ENCODE measurements around the gene DAO.
"Not testable (repeated sequence)": the region's sequence is repeated elsewhere in the genome, so short reads cannot be mapped to it uniquely, and the experiment has no call there.

The DAO gene

DNA sequence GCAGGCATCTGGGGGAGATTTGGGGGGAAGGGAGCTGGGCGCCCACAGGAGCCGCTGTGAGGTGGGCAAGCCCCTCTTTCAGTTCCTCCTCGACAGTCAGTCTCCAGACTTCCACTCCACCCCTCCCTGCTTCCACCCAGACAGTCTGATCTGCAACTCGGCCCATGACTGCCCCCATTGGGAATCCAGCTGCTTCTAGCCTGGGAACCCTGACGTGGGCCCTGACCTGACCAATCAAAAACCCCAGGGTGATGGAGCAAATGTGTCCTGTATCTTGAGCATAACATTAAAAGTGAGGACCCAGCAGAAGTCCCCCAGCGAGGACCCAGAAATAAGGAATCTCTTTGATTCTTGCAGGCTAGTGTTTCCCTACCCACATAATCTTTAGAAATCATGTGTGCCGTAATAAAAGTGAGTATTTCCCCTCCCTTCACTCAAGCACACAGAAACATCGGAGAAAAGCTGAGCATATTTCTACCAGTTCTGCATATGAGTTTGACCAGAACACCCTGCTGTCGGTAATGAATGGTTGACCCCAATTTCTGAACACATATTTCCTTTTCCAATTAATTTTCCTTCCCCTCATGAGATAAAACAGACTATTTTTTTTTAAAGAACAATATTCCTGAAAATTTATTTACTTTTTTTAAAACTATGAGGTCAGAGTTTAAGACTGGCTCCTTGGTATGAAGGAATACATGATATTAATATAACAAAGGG, 28.9 kb upstream of the DAO start:
- DNase-seq, result no peak

DNA sequence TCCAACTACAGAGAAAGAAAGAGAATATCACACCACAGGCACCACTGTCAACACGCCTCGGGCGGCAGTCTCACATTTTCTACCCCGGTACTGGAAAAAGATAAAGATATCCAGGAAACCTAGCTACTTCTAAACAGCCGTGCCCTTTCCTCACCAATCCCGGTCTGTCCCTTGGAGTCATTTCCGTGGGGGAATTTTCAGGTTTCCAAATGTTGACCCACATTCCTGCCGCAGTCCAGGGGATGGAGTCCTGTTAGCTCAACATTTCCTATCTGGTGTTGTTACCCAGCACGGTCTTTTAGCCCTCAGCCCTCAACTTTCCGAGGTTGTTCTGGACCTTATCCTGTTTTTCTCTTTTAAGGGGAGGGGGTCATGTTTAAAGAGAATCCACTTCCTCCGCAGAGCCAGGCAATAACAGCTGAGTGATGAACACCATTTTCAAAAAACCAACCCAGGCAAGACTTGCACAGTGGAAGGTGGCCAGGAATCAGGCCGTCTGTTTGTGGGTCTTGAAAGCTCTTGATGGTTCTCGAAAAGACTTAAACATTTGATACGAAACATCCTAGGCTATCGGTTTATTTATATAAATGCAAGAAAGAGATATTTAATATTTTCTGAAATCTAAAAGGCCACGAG, 27.1 kb upstream of the DAO start:
- no peak for DNase-seq

DNA sequence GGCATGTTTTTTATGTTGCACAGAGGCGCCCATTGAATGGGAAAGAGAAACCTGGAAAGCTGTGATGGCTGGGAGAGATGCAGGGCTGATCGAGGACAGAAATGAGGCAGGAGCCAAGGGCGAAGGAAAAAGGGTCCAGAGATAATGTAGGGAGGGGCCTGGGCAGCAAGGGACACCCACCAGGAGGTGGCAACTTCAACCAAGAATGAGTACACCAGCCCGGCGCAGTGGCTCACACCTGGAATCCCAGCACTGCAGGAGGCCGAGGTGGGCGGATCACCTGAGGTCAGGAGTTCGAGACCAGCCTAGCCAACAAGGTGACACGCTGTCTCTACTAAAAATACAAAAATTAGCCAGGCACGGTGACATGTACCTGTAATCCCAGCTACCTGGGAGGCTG, 26.5 kb upstream of the DAO start:
- DNase-seq, result no peak

DNA sequence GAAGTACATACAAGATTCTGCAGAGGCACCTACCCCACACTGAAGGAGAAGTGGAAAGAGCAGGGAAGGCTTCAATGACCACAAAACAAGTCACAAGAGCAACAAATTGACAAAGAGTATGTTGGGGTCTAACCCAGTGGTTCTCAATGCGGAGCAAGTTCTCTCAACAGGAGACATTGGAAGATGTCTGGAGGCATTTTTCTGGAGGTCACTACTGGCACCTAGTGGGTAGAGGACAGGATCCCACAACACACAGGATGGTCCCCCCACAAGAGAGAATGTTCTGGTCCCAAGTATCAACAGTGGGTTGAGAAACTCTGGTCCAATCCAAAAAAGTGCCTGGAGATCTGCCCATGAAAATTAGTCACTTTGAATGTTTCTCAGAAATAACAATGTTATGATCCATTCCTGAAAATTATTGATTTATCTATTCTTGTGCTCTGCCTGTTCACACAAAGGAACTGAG, 25.9 kb upstream of the DAO start:
- no peak for DNase-seq

DNA sequence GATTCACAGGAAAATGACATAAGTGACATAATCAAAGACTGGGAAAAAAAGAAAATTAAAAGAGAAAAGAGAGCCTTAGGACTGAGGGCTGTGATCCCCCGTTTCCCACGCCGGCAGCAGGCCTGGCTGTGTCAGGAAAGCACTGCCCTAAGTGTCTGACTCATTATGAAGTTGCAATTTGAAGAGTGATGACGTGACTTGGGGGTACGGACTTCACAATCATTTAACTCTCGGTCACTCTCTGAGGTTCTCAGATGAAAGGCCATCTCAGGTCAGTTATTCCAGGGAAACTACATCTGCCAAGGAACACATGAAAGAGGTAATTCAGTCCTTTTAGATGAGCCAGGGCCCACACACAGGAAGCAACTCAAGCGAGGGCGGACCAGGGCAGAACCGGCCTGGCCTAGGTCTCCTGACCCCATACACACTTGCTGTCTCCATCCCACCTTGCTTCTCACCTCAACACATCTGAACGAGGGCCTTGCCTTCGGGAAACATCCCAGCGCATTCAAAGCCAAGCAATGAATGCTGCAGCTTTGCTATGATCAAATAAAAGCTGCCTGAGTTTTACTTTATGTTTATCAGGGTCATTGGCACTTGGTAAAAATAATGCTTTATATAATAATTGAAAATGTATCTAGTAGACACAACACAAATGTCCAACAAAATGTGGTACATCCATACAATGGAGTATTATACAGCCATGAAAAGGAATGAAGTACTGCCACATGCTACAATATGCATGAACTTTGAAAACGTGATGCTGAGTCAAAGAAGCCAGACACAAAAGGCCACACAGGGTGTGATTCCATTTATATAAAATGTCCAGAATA, 25.2 kb upstream of the DAO start:
- DNase-seq, result no peak

DNA sequence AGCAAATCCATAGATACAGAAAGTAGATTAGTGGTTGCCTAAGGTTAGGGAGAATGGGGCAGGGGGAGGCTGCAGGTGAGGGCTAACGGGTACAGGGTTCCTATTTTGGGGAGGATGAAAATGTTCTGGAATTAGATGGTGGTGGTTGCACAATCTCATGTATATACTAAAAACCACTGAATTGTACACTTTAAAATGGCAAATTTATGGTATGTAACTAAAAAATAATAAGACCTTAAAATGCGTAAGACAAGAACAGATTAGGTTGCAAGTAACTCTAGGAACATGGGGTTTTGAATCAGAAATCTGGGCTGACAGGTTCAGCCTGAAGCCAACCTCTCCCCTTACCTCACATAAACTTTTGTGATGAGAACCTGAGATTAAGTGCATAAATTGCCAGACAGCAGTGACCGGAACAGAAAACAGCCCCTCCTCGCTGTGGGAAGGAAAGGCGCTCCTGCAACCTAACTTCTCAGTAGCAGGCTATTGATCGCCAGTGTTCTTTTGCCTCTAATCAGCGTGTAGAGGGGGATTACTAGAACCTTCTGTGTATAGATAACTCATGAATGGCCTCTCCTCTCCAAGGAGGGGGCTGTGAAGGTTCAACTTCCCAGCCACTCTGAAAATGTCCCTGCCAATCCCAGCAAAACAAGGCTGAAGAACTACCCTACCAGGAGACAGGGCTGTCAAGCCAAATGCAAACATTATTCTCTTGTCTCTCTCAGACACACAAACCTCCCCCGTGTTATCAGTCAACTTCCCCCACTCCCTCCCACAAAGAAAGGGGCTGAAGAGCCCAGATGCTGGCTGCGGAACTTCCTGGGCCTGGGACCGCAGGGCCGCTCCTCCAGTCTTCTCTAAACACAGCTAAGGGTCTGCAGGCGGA, 24.4 kb upstream of the DAO start:
- no peak for DNase-seq

DNA sequence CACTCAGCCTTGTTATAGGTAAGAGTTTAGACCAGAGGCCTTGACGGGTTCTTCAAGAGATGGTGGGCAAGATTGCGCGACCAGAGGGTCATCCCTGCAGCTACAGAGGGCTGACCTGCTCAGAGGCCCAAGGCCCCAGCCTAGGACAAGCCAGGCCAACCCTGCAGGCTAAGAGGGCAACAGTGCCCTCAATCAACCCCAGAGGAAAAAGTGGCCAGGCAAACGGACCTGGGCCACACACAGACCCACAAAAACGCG, 23.8 kb upstream of the DAO start:
- DNase-seq, result peak; percentile 40

DNA sequence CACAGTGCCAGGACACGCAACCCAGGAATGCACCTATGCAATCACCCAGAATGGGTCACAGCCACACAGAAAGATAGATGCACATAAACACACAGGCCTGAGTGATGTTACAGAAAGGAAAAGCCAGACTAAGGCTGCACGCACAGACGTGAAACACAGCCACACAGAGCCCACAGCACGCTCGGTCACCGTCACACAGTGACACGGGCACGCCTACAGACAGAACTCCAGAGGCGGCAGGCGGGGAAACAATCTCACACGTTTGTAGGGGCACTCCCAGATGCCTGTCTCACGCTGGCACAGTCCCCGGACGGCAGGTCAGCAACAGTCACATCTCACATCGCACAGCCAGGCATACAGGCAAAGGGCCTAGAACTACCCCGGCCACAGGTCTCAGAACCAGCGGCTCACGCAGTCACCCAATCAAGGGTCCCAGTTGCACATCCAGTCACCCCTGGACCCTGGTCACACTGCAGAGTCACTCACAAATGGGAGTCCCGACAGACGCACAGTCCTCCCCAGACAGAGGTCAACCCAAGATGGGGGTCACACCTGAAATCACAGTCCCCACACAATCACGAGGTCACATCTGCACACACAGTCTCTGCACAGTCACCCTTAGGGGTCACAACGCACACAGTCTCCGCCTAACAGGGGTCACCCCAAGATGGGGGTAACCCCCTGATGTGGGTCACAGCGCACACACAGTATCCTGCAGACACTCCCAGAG, 23.3 kb upstream of the DAO start:
- DNase-seq, result peak; percentile 66

DNA sequence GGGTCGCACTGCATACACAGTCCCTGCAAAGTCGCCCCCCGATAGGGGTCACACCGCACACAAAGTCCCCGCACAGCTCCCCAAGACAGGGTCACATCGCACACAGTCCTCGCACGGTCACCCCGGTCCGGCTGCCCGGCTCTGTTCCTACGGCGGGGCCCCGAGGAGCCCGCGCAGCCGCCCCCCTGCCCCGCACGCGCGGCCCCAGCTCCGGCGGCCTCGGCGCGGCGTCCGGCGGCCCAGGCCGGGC, 22.8 kb upstream of the DAO start:
- DNase-seq, result no peak

DNA sequence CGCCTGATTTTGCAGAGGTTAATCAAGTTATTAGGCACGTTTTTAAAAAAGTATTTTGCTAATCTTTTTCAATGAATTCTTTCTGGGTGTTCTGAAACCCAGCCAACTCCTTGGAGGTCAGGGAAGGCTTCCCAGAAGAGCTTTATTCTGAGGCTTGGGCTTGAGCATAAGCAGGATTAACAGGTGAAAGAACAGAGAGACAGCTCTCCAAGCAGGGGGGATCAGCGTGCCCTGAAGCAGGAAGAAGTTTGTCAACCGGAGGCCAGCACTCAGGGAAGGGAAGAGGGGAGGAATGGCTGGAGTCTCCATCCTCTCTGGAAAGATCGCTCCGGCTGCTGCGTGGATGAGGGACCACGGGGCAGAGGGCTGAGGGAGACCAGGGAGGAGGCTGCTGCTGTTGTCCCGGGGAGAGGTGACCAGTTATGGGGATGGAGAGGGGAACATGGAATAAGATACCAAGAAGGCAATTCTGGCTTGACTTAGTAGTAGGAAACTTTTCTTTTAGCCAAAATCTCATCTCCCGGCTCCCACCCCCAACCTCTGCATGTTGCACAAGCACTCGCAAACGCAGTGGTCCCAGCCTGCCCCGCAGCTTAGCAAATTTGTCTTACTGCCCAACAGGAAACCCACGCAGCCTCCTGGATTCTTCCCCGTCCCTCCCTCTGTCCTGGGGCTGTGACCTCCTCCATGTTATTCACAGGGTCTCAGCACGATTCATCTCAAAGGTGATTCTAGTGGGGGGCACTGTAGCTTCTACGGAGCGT, 21.4 kb upstream of the DAO start:
- DNase-seq, result peak; percentile 51

DNA sequence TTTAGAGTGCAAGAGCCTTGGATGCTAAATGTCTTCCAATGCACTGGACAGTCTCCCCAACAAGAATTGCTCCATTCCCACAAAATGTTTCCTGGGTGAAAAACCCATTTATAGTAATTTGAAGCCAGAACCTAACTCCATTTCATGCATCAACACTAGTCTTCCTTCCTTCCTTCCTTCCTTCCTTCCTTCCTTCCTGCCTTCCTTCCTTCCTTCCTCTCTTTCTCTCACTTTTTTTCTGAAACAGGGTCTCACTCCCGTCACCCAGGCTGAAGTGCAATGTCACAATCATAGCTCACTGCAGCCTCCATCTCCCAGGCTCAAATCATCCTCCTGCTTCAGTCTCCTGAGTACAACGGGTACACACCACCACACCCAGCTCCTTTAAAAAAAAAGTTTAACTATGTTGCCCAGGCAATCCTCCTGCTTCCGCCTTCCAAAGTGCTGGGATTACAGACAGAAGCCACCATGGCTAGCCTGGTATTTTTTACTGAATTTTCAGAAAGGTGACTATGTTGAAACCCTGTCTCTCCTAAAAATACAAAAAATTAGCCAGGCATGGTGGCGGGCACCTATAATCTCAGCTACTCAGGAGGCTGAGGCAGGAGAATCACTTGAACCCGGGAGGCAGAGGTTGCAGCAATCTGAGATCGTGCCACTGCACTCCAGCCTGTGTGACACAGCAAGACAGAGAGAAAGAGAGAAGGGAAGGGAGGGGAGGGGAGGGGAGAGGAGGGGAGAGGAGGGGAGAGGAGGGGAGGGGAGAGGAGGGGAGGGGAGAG, 20.6 kb upstream of the DAO start:
- not testable (repeated sequence) for DNase-seq

DNA sequence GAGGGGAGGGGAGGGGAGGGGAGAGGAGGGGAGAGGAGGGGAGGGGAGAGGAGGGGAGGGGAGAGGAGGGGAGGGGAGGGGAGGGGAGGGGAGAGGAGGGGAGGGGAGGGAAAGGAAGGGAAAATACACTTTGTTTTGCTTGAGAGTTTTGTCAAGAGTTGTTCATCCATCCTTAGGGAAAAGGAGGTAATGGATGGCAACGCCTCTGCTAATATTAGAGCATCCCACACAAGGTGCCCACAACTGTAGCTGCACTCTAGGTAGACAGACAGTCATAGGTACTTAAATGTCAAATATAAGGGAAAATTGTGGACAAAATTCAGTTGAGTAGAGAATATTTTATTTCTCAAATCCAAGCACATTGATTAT, 20.0 kb upstream of the DAO start:
- no peak for DNase-seq

DNA sequence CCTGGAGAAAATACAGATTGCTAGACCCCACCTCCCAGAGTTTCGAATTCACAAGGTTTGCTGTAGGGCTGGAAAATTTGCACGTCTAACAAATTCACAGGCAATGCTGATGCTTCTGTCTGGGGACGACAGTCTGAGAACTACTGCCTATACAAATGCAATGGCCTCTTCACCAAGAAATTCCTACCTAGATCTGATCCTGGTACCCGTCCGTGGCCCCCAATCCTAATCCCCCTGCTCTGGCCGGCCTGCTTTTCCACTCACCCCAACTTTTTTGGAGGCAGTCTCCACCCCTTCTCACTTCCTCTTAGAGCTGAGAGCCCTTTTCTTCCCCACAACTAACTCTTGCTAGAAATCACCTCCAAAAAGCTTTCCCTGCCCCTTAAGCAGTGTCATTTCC, 19.4 kb upstream of the DAO start:
- DNase-seq, result no peak

DNA sequence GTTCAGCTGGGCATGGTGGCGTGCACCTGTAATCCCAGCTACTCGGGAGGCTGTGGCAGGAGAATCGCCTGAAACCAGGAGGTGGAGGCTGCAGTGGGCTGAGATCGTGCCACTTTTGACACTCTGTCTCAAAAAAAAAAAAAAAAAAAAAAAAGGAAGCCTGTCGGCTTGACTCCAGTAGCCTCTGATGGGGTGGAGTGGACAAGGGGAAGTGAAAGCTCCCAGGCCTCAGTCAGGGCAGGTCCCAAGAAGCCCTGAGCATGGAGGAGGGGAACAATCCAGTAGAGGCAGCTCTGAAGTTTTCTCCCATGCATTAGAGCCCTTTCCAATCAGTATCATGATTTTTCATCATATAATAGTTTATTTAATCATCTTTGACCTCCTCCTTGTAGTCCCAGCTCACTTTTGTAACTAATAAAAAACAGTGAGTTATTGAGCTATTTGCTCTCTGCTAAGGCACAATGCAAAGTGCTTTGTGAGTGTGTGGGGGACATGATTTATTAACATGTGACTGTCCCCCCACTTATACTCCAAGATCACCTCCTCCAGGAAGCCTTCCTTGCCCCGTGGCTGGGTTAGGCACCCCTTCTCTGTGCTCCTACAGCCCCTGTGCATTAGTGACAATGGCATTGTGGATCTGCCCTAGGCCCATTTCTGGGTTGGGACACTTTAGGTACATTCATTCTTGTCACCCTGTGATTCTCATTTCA, 17.9 kb upstream of the DAO start:
- DNase-seq, result no peak

DNA sequence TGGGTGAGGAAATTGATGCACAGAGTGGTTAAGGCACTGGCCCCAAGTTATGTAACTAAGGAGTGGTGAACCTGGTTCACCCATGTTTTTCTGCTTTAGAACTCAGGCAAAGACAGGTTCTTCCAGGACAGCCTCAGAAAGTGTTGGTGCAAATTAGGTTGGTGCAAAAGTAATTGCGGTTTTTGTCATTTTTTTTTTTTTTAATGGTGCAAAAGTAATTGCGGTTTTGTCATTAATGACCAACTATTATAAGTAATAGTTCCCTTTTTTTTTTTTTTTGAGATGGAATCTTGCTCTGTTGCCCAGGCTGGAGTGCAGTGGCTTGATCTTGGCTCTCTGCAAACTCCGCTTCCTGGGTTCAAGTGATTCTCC, 17.3 kb upstream of the DAO start:
- DNase-seq, result no peak

DNA sequence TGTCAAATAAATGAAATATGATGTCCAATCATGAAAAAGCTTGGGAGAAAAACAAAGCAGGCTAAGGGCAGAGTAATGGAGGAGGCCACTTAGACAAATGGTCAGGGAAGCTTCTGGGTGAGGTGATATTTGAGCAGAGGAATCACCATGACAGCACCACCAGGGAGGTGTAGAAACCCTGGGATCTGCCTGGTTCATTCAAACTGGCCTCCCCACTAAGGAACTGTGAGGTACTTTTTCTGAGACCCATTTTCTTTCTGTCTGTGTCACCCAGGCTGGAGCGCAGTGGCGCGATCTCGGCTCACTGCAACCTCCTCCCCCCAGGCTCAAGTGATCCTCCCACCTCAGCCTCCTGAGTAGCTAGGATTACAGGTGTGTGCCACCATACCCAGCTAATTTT, 14.7 kb upstream of the DAO start:
- DNase-seq, result no peak

DNA sequence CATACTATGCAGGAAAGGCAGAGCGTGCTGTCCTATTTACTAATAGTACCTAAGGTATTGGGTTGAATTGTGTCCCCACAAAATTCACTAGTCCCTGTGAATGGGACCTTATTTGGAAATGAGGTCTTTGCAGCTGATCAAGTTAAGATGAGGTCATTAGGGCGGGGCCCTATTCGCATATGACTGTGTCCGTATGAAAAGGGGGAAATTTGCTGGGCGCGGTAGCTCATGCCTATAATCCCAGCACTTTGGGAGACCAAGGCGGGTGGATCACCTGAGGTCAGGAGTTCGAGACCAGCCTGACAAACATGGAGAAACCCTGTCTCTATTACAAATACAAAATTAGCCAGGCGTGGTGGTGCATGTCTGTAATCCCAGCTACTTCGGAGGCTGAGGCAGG, 13.8 kb upstream of the DAO start:
- not testable (repeated sequence) for DNase-seq

DNA sequence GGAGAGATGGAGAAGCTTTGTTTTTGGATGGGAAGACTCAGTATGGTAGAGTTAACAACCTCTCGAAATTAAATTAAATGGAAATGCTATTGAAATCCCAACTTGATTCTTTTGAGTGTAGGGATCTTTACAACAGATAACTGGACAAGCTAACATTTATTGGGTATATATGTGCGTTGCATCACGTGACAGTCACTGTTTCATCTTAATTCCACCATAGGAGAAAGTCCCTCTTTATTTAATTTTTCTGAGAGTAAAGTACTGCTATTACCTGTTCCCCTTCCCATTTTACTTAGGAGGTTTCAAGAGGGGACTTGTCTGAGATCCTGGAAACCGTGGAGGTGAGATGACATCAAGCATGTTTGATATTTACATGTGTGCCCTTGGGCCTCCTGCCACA, 11.1 kb upstream of the DAO start:
- DNase-seq, result no peak

DNA sequence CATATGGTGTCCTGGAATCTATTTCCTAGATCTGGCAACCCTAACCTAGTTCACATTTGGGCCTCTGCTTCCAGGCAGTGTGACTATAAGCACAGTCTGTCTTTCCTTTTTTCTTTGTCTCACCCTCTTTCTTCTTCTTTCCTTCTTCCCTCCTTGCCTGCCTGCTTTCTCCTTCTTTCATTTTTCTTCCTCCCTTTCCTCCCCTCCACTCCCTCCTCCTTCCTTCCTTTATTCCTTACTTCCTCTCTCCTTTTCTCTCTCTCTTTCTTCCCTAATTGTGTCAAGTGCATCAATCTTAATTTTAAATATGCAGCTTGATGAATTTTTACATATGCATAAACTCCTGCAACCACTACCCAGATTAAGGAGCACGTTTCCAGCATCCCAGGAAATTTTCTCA, 4.6 kb upstream of the DAO start:
- DNase-seq, result no peak

DNA sequence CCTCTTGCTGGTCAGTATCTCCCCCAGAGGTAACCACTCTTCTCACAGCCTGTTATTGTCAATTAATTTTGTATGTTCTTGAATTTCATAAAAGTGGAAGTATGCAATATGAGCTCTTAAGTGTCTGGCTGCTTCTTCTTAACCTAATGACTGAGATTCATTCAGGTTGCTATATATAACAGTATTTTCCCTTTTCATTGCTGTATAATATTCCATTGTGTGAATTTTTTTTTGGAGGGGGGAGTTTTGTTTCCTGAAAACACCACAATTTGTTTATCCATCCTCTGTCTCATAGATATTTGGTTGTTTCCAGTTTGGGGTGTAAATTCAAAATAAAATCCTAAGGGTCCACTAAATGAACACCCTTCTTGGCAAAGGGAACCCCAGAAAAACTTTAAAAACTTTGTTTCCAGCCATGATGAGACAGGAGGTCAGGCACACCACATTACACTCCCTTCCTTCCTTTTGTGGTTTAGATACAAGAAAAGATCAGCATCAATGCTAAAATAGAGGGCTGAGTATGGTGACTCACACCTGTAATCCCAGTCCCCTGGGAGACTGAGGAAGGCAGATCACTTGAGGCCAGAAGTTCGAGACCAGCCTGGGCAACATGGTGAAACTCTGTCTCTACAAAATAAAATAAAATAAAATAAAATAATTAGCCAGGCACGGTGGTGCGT, 4.1 kb upstream of the DAO start:
- no peak for DNase-seq
